Peyer's patch (tissue), 4 donors: ENCODE measurements around the gene DOCK9. TPM values are rescaled to one million over a fixed set of nuclear protein-coding genes. Genes with fewer than 3 reads are reported as not detected.

Source experiments
- DNase-seq, 3 donors: peaks; one replicate each; pipeline ENCODE4 v3.0.0-alpha.2; 2017 to 2019
- H3K27ac ChIP-seq, 4 donors: fragments of 200-600 bp; sonication (generic); one replicate each; pipeline ENCODE4 v1.5.1; 2016 to 2019
- H3K27me3 ChIP-seq, 2 donors: fragments of 200-600 bp; sonication (generic); one replicate each; pipeline ENCODE4 v1.5.1; 2019
- H3K36me3 ChIP-seq, 3 donors: fragments of 200-600 bp; sonication (generic); one replicate each; pipeline ENCODE4 v1.5.1; 2016 to 2019
- H3K4me1 ChIP-seq, 4 donors: fragments of 200-600 bp; sonication (generic); one replicate each; pipeline ENCODE4 v1.5.1; 2016 to 2019
- H3K4me3 ChIP-seq, 4 donors: fragments of 200-600 bp; sonication (generic); 1 replicate in 3 of 4; 2 replicates in 1 of 4; pipeline ENCODE4 v1.5.1; 2016 to 2019; ENCODE audit warnings: mild to moderate bottlenecking in 1 of 4
- H3K9me3 ChIP-seq, 4 donors: fragments of 200-600 bp; sonication (generic); one replicate each; pipeline ENCODE4 v1.5.1; 2016 to 2019; ENCODE audit warnings: mild to moderate bottlenecking in 1 of 4
- POLR2A ChIP-seq, 2 donors: fragments of 450-650 bp; IDR thresholded peaks; one replicate each; pipeline ENCODE4 v1.5.1; 2017; ENCODE audit warnings: antibody characterized with exemption in 2 of 2, mild to moderate bottlenecking in 2 of 2, moderate library complexity in 2 of 2
- total RNA-seq, 4 donors: library from RNA; depleted of rRNA; stranded (reverse); fragments of >200 nt; gene quantifications; one replicate each; pipeline ENCODE4 v1.1.0, GENCODE V29; 2016
- TF ChIP-seq, protein P1 (sequence below), 6 experiments: fragments of 450-650 bp in 4 of 6; fragments of 200-600 bp in 2 of 6; sonication (generic) in 1 of 6; IDR thresholded peaks; one replicate each; pipeline ENCODE4 v1.5.1; 2017 to 2019; ENCODE audit warnings: antibody characterized with exemption in 6 of 6, mild to moderate bottlenecking in 3 of 6, moderate library complexity in 1 of 6

DOCK9 gene
- total RNA-seq, 4 donors from 2014 or later, result 52.5 to 166 (median 54.2) TPM

DNA sequence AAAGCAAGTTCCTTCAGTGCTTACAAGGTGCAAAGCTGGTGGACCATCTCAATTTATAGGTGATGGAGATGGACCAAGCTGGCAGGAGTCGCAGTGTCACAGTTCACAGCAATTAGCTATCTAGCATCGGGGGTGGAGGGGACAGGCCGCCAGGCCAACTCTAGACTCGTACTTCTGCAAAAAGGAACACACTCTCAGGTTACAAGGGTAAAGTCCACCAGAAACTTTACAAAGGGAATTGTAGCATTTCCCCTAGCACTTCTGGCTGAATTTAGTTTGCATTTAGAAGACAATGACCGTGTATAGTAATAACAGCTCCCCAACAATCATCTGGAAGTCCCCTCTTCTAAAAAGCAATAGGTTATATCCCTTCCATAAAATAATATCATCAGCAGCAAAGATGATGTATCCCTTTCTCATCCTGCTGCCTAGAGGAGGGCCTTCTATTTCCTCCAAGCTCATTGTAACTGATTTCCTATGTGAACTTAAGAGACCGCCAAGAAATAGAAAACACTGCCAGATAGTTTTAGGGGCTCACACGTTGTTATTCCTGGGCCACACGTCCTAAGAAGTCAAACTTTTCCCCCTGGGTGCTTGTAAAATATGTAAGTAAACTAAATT lies 8.5 kb upstream of the DOCK9 start:
- no peaks in the 10 kb centered on the region for H3K9me3 ChIP-seq
- DNase-seq, result no peak
- H3K27ac ChIP-seq, result no peak overlapping the region
- H3K27me3 ChIP-seq, result no peaks in the 10 kb centered on the region
- no peak overlapping the region for H3K4me3 ChIP-seq
- no peaks in the 10 kb centered on the region for H3K4me1 ChIP-seq
- no peaks in the 10 kb centered on the region for H3K36me3 ChIP-seq
- TF ChIP-seq POLR2A (IDR thresholded peaks at IDR 0.05), result no peak
- TF ChIP-seq, protein P1, sequence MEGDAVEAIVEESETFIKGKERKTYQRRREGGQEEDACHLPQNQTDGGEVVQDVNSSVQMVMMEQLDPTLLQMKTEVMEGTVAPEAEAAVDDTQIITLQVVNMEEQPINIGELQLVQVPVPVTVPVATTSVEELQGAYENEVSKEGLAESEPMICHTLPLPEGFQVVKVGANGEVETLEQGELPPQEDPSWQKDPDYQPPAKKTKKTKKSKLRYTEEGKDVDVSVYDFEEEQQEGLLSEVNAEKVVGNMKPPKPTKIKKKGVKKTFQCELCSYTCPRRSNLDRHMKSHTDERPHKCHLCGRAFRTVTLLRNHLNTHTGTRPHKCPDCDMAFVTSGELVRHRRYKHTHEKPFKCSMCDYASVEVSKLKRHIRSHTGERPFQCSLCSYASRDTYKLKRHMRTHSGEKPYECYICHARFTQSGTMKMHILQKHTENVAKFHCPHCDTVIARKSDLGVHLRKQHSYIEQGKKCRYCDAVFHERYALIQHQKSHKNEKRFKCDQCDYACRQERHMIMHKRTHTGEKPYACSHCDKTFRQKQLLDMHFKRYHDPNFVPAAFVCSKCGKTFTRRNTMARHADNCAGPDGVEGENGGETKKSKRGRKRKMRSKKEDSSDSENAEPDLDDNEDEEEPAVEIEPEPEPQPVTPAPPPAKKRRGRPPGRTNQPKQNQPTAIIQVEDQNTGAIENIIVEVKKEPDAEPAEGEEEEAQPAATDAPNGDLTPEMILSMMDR (IDR thresholded peaks at IDR 0.05), result no peak

GRCh38 chr13:98985591-98985990 lies 7.7 kb upstream of the DOCK9 start:
- no peak for TF ChIP-seq POLR2A (IDR thresholded peaks at IDR 0.05)
- TF ChIP-seq, protein P1 (IDR thresholded peaks at IDR 0.05), result no peak
- no peak for DNase-seq
- H3K9me3 ChIP-seq, result no peaks in the 10 kb centered on the region
- H3K4me1 ChIP-seq, result no peaks in the 10 kb centered on the region
- no peak overlapping the region for H3K4me3 ChIP-seq
- H3K36me3 ChIP-seq, result no peaks in the 10 kb centered on the region
- H3K27me3 ChIP-seq, result no peaks in the 10 kb centered on the region
- no peak overlapping the region for H3K27ac ChIP-seq

DNA sequence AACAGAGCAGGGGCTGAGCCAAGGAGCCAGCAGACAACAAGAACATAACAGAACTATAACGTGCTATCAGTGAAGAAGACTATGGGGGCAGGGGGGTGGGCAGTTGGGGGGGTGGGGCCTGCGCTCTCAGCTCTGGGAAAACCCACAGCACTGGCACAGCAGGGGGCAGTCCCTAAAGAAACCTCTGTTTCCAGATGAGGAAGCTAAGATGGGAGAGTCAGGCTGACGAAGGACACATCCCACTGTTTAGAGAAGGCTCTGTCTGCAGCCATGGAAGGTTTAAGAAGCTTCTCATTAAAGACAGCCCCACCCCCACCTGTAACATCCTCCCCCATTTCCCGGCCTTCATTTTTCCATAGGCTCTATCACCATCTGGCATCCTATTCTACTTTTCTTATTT lies 7.1 kb upstream of the DOCK9 start:
- Histone ChIP-seq H3K27ac (no peak overlapping the region), H3K4me1 (peaks cover 0 to 4% (median 0%) of the 10 kb centered on the region in 4 donors), H3K4me3 (no peak overlapping the region), H3K9me3 (no peaks in the 10 kb centered on the region), H3K27me3 (no peaks in the 10 kb centered on the region), H3K36me3 (no peaks in the 10 kb centered on the region)
- TF ChIP-seq, protein P1 (IDR thresholded peaks at IDR 0.05), result no peak
- no peak for TF ChIP-seq POLR2A (IDR thresholded peaks at IDR 0.05)
- DNase-seq, result no peak

DNA sequence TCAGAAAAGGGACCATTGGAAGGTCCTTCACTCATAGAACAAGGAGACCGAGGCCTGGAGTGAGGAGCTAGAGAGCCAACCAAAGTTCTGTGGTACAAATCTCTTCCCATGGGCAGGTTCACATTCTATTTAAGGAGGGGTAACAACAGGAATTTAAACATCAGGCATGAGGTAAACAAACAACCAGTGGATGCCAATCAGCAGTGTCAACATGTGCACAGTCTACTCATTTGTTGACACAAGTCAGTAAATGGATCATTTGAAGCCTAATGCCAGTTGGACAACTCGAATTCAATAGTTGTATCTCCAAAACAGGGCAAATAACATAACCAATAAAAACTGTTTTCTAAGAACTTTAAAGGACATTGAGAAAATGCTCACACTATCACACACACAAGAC lies 6.3 kb upstream of the DOCK9 start:
- Histone ChIP-seq H3K27me3 (no peaks in the 10 kb centered on the region), H3K9me3 (no peaks in the 10 kb centered on the region), H3K27ac (no peak overlapping the region), H3K4me1 (peaks cover 0 to 5% (median 0%) of the 10 kb centered on the region in 4 donors), H3K36me3 (no peaks in the 10 kb centered on the region), H3K4me3 (no peak overlapping the region)
- DNase-seq, result no peak
- TF ChIP-seq, protein P1 (IDR thresholded peaks at IDR 0.05), result no peak
- no peak for TF ChIP-seq POLR2A (IDR thresholded peaks at IDR 0.05)

- Histone ChIP-seq H3K4me1 (peaks cover 0 to 10% (median 0%) of the 10 kb centered on the region in 4 donors), H3K4me3 (no peak overlapping the region), H3K36me3 (no peaks in the 10 kb centered on the region), H3K9me3 (no peaks in the 10 kb centered on the region), H3K27ac (no peak overlapping the region), H3K27me3 (no peaks in the 10 kb centered on the region)
- TF ChIP-seq POLR2A (IDR thresholded peaks at IDR 0.05), result no peak
- TF ChIP-seq, protein P1 (IDR thresholded peaks at IDR 0.05), result no peak
- DNase-seq, result no peak
These were observed 5.3 kb upstream of the DOCK9 start for GRCh38 chr13:98983182-98983581.
